Testis (tissue), 3 donors: ENCODE data around the gene MACROD2. TPM values are rescaled to one million over a fixed set of nuclear protein-coding genes. Genes with fewer than 3 reads are reported as not detected.
A peak's percentile ranks its signal among the peaks of the same experiment; 100 is the strongest.

Source experiments
- DNase-seq: peaks from one replicate; pipeline ENCODE4 v3.0.0-alpha.2; 2019
- H3K27ac ChIP-seq, 2 donors: fragments of 200-600 bp; sonication (generic); one replicate each; pipeline ENCODE4 v1.5.1; 2019
- H3K27me3 ChIP-seq: fragments of 200-600 bp; sonication (generic); one replicate; pipeline ENCODE4 v1.5.1; 2019
- H3K36me3 ChIP-seq: fragments of 200-600 bp; sonication (generic); one replicate; pipeline ENCODE4 v1.5.1; 2017; ENCODE audit warnings: low read depth; ENCODE audit errors: missing control alignments
- H3K4me1 ChIP-seq: fragments of 200-600 bp; sonication (generic); one replicate; pipeline ENCODE4 v1.5.1; 2019
- H3K4me3 ChIP-seq, 2 donors: fragments of 200-600 bp; sonication (generic); one replicate each; pipeline ENCODE4 v1.5.1; 2017 to 2019
- H3K9me3 ChIP-seq: fragments of 200-600 bp; sonication (generic); one replicate; pipeline ENCODE4 v1.5.1; 2017
- POLR2A ChIP-seq: fragments of 450-650 bp; IDR thresholded peaks from one replicate; pipeline ENCODE4 v1.6.1; 2017; ENCODE audit warnings: antibody characterized with exemption, mild to moderate bottlenecking, moderate library complexity
- WGBS, 2 donors: methylation state at CpG; one replicate each; pipeline ENCODE4 v1.1.5; 2018; 5-methylcytosine and 5-hydroxymethylcytosine counted together
- intact Hi-C: fragments of 100-400 bp; cut with DNase I; formaldehyde crosslinking; loops from one replicate; pipeline ENCODE4 v1.15.1; 2023; ENCODE audit warnings: low total_unique reads
- polyA plus RNA-seq: library from polyadenylated mRNA; stranded (reverse); fragments of 350-450 nt; fragmentation: Illumina TruSeq; extraction: RNeasy Lipid Tissue Mini Kit (QIAGEN cat#74804); gene quantifications from one replicate; pipeline ENCODE4 v1.2.3, GENCODE V29; 2014; ENCODE audit warnings: low read depth, low replicate concordance; ENCODE audit not compliant: insufficient read depth
- total RNA-seq, 2 donors: library from RNA; depleted of rRNA; stranded (reverse); fragments of >200 nt; gene quantifications; one replicate each; pipeline ENCODE4 v1.2.3, GENCODE V29; 2016
- TF ChIP-seq, protein P1 (sequence below), 3 experiments: fragments of 450-650 bp in 2 of 3; fragments of 200-600 bp in 1 of 3; sonication (generic) in 1 of 3; IDR thresholded peaks; one replicate each; pipeline ENCODE4 v1.5.1; 2016 to 2019; ENCODE audit warnings: antibody characterized with exemption in 3 of 3, mild to moderate bottlenecking in 2 of 3, moderate library complexity in 1 of 3

The MACROD2 gene
- total and polyA plus RNA-seq, 3 donors from 2014 or later = 12.6 to 20.6 (median 16.8) TPM

DNA sequence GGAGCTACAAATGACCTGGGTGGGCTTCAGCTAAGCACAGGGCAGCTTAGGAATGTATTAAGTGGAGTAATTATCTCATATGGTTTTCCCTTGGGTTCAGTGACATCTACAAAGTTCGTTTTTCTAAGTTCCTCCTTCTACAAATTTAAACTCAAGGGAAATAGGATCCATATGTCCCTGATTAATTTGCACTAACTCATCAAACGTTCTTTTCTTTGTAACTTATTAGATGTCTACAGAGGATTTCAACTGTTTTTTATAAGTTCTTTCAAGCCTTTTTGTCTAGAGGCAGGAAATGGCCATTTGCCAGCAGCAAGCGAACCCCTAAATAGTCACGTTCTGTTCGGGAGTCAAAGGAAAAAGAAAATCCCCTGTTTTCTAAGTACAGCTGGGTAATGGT lies 1517.6 kb downstream of the MACROD2 start:
- DNase-seq = no peak
- Histone ChIP-seq H3K27me3 (no peaks in the 10 kb centered on the region), H3K27ac (no peak overlapping the region), H3K36me3 (no peaks in the 10 kb centered on the region), H3K4me3 (no peak overlapping the region), H3K9me3 (no peaks in the 10 kb centered on the region), H3K4me1 (no peaks in the 10 kb centered on the region)
- TF ChIP-seq POLR2A = no peak
- TF ChIP-seq, protein P1, sequence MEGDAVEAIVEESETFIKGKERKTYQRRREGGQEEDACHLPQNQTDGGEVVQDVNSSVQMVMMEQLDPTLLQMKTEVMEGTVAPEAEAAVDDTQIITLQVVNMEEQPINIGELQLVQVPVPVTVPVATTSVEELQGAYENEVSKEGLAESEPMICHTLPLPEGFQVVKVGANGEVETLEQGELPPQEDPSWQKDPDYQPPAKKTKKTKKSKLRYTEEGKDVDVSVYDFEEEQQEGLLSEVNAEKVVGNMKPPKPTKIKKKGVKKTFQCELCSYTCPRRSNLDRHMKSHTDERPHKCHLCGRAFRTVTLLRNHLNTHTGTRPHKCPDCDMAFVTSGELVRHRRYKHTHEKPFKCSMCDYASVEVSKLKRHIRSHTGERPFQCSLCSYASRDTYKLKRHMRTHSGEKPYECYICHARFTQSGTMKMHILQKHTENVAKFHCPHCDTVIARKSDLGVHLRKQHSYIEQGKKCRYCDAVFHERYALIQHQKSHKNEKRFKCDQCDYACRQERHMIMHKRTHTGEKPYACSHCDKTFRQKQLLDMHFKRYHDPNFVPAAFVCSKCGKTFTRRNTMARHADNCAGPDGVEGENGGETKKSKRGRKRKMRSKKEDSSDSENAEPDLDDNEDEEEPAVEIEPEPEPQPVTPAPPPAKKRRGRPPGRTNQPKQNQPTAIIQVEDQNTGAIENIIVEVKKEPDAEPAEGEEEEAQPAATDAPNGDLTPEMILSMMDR (IDR thresholded peaks at IDR 0.05) = no peak
- 36 to 40% methylated on average over 5 of the region's 5 CpGs for WGBS, 2 donors
- intact Hi-C loops = no loop called here

DNA sequence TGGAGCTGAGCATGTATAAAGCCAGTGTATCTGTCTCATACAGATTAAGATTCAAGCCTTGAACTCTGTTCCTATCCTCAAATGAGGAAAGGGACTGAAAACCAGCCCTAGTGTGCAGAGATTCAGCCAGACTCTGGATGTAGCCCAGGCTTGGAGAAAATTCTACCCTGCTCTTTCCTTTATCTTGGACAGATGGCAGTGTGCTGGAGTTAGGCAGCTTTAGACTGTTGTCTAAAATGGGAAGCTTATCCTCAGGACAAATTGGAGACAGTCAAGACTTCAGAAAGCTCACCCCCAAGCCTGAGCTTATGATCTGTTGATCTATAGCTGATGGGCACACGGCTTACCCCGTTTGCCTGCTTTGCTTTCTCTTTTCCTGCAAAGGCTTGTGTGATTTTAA lies 1520.4 kb downstream of the MACROD2 start:
- WGBS, 2 donors = 71 to 74% methylated on average over 2 of the region's 2 CpGs
- intact Hi-C loops = no loop called here
- no peak overlapping the region for H3K4me3 ChIP-seq
- no peak for DNase-seq
- H3K9me3 ChIP-seq = no peaks in the 10 kb centered on the region
- no peak for TF ChIP-seq POLR2A
- TF ChIP-seq, protein P1 (IDR thresholded peaks at IDR 0.05) = no peak
- H3K36me3 ChIP-seq = no peaks in the 10 kb centered on the region
- no peaks in the 10 kb centered on the region for H3K4me1 ChIP-seq
- H3K27me3 ChIP-seq = no peaks in the 10 kb centered on the region
- no peak overlapping the region for H3K27ac ChIP-seq

DNA sequence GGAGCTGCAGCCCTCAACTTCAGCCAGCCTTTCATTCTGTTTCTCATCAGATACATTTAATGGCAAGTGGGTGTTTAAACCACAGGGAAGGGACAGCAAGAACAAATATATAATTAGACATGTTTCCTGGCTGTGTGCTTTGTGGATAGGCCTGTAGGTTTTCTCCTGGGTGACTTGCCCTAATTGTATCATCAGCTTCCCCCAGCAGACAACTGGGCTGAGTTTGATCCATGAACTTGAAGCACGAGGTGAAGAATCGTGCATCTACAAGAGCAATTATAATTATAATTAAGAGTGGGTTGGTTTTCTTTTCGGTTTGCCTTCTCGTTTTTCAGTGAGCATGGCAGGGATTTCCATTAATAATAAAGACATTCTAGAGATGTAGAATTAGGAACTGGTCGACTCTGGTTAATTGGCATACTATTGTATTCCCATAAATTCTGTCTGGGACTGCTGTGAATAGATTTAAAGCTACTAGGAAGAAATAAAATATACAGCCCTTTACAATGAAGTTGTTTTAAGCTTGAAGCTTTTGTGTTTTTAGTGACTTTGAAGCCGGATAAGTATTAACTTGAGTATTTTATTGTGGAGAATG lies 1525.7 kb downstream of the MACROD2 start:
- no peak for DNase-seq
- 84 to 85% methylated on average over 6 of the region's 6 CpGs for WGBS, 2 donors
- intact Hi-C loops = no loop called here
- H3K36me3 ChIP-seq = no peaks in the 10 kb centered on the region
- H3K27me3 ChIP-seq = no peaks in the 10 kb centered on the region
- TF ChIP-seq POLR2A = no peak
- TF ChIP-seq, protein P1 (IDR thresholded peaks at IDR 0.05) = no peak
- no peaks in the 10 kb centered on the region for H3K4me1 ChIP-seq
- H3K9me3 ChIP-seq = no peaks in the 10 kb centered on the region
- no peak overlapping the region for H3K27ac ChIP-seq
- H3K4me3 ChIP-seq = no peak overlapping the region

DNA sequence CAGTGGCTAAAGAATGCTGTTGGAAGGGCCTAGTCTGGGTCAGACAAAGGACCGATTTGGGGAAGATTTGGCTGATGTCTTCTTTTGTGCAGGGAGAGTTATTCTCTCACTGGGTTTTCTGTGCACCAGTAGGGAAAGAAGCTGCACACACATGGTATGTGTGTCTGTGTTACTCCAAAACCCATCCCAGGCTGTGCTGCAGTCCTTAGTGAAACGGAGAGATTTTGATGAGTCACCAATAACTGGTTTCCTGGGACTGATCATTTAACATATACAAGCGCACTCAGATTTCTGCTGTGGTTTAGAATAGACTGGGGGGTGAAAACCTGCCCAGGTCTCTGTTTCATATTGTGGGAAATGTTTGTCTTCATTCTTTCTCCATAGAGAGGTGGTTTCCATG lies 1528.1 kb downstream of the MACROD2 start:
- WGBS, 2 donors = 73 to 75% methylated on average over 3 of the region's 3 CpGs
- H3K36me3 ChIP-seq = no peaks in the 10 kb centered on the region
- TF ChIP-seq POLR2A = no peak
- TF ChIP-seq, protein P1 (IDR thresholded peaks at IDR 0.05) = no peak
- DNase-seq = no peak
- no peaks in the 10 kb centered on the region for H3K4me1 ChIP-seq
- H3K9me3 ChIP-seq = no peaks in the 10 kb centered on the region
- no peaks in the 10 kb centered on the region for H3K27me3 ChIP-seq
- intact Hi-C loops = no loop called here
- no peak overlapping the region for H3K4me3 ChIP-seq
- no peak overlapping the region for H3K27ac ChIP-seq

DNA sequence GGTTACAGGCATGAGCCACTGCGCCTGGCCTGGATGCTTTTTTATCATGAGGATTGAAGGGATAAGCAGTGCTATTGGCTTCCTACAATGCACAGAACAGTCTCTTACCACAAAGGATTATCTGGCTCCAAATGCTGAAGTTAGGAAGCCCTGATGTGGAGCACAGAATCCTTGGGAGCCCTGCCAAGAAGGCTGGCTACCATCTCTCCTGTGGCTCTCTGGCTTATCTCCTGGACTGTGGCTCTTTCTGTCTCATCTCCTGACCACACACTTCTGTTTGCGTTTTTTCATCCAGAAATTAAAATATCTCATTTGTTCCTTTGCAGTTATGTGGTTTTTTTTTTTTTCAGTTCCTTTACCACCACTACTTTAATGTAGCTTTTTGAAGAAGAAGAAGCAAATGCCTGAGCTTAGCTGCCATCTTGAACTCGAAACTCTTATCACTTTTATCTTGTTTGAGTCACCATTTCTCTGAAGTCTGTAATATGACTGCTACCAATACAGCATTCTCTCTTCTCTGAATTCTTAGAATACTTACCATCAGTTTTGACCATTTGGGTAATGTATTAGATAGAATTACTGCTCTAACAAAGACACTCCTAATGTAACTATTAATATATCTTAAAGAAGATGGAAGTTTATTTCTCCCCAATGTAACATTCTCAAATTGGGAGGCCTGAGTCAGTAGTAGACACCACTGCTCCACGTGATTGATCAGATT lies 1533.2 kb downstream of the MACROD2 start:
- H3K27ac ChIP-seq = no peak overlapping the region
- intact Hi-C loops = no loop called here
- H3K36me3 ChIP-seq = no peaks in the 10 kb centered on the region
- 45 to 47% methylated on average over 4 of the region's 4 CpGs for WGBS, 2 donors
- no peak overlapping the region for H3K4me3 ChIP-seq
- H3K27me3 ChIP-seq = no peaks in the 10 kb centered on the region
- peak; percentile 68 for DNase-seq
- no peaks in the 10 kb centered on the region for H3K4me1 ChIP-seq
- no peaks in the 10 kb centered on the region for H3K9me3 ChIP-seq
- TF ChIP-seq, protein P1 (IDR thresholded peaks at IDR 0.05) = no peak
- TF ChIP-seq POLR2A = no peak
